Psoas muscle (tissue), 8 donors: Measurements from ENCODE around the gene ICAM3. TPM values are rescaled to one million over a fixed set of nuclear protein-coding genes. Genes with fewer than 3 reads are reported as not detected.

Source experiments
- ATAC-seq, 4 donors: fragments of 200-7000 bp; cut with Tn5 transposase; one replicate each; pipeline ENCODE4 v1.9.1; 2020; ENCODE audit warnings: moderate library complexity in 3 of 4, mild to moderate bottlenecking in 2 of 4
- DNase-seq, 2 donors: peaks; one replicate each; pipeline ENCODE4 v3.0.0-alpha.2; 2020
- H3K27ac ChIP-seq: fragments of 200-600 bp; one replicate; pipeline ENCODE4 v1.8.0; 2022
- H3K27me3 ChIP-seq, 3 donors: fragments of 200-600 bp in 1 of 3; one replicate each; pipeline versions ENCODE4 v1.6.1 to v1.8.0; 2013 to 2022; ENCODE audit warnings: low read length in 2 of 3, mild to moderate bottlenecking in 2 of 3, moderate library complexity in 1 of 3; ENCODE audit not compliant: insufficient read depth in 3 of 3
- H3K36me3 ChIP-seq, 2 donors: fragments of 200-600 bp in 1 of 2; one replicate each; pipeline versions ENCODE4 v1.6.1 to v1.8.0; 2013 to 2022; ENCODE audit warnings: low read depth in 1 of 2, mild to moderate bottlenecking in 1 of 2, moderate library complexity in 1 of 2; ENCODE audit not compliant: insufficient read depth in 1 of 2
- H3K4me1 ChIP-seq: fragments of 200-600 bp; one replicate; pipeline ENCODE4 v1.8.0; 2022
- H3K4me3 ChIP-seq: fragments of 200-600 bp; one replicate; pipeline ENCODE4 v1.8.0; 2022; ENCODE audit warnings: mild to moderate bottlenecking
- H3K9me3 ChIP-seq: fragments of 200-600 bp; one replicate; pipeline ENCODE4 v1.8.0; 2022
- CTCF ChIP-seq: fragments of 200-600 bp; IDR thresholded peaks from one replicate; pipeline ENCODE4 v1.8.0; 2022; ENCODE audit warnings: antibody characterized with exemption
- WGBS, 3 donors: extraction: QIAGEN DNeasy Blood & Tissue Kit; methylation state at CpG; one replicate each; pipeline versions ENCODE4 v1.1.6 to v1.1.7; 2013; 5-methylcytosine and 5-hydroxymethylcytosine counted together
- intact Hi-C, 2 donors: fragments of 100-400 bp; cut with DNase I; formaldehyde crosslinking; loops; one replicate each; pipeline versions ENCODE4 v1.11.0 to v1.14.2; 2022
- polyA plus RNA-seq, 3 donors: library from polyadenylated mRNA; stranded (reverse); fragments of 200-250 nt; gene quantifications; one replicate each; pipeline ENCODE4 v1.2.3, GENCODE V29; 2013
- total RNA-seq, 4 donors: library from RNA; stranded (reverse); fragmentation: NEBNext Ultra II Directional in 2 of 4; extraction: Animal tissue kit (Norgen Biotek cat#: 25700) in 2 of 4; gene quantifications; one replicate each; pipeline versions ENCODE4 v1.2.1 to v1.2.4, GENCODE V29; 2021 to 2023
- donor health status: healthy with polysubstance abuse.
- donor health status: DM: no; HTN: no; CAD: no; lungs with moderate emphysema.
- donor health status: Bipolar disorder and iron deficiency.
- donor health status: healthy.
- donor health status: DM: yes; HTN: yes; CAD: no.
- donor health status: DM: no; HTN: no; CAD: no.
- donor health status: DM: no; HTN: no; CAD: no.
- donor health status: DM: yes; HTN: yes; CAD: no.

The ICAM3 gene
- total and polyA plus RNA-seq, 7 donors, result 6.4 to 10.1 (median 8.4) TPM

- no peak for ATAC-seq
Observed at GRCh38 chr19:10317045-10317856, 22.2 kb downstream of the ICAM3 start.

GRCh38 chr19:10316229-10317044, 23.0 kb downstream of the ICAM3 start:
- peak overlapping the region; percentile 98 for H3K4me3 ChIP-seq
- peaks cover 0 to 58% of the 10 kb centered on the region in 2 donors for H3K36me3 ChIP-seq
- DNase-seq (no peak), ATAC-seq (peak in 1 of 4 donors; percentile 41)
- no peak for TF ChIP-seq CTCF
- no peaks in the 10 kb centered on the region for H3K27me3 ChIP-seq
- 51 to 70% (median 60%) methylated on average over 19 of the region's 19 CpGs for WGBS, 3 donors
- H3K9me3 ChIP-seq, result no peaks in the 10 kb centered on the region
- H3K27ac ChIP-seq, result peak overlapping the region; percentile 76
- intact Hi-C loops, result no loop called here
- H3K4me1 ChIP-seq, result peaks cover 3% of the 10 kb centered on the region

More at GRCh38 chr19:10317045-10317856, 22.2 kb downstream of the ICAM3 start:
- intact Hi-C loops, result no loop called here
- H3K4me1 ChIP-seq, result peaks cover 3% of the 10 kb centered on the region
- H3K27ac ChIP-seq, result no peak overlapping the region
- H3K27me3 ChIP-seq, result no peaks in the 10 kb centered on the region
- H3K9me3 ChIP-seq, result no peaks in the 10 kb centered on the region
- H3K36me3 ChIP-seq, result peaks cover 0 to 66% of the 10 kb centered on the region in 2 donors
- no peak for DNase-seq
- TF ChIP-seq CTCF, result no peak
- H3K4me3 ChIP-seq, result no peak overlapping the region
- 79 to 84% (median 81%) methylated on average over 28 to 29 of the region's 29 CpGs for WGBS, 3 donors

GRCh38 chr19:10315335-10316214, 23.8 kb downstream of the ICAM3 start, which contains the start of gene FDX2:
Gene FDX2 (minus strand): TSS chr19:10316015. CDS start chr19:10315996, 19 bp downstream.
- no peak for TF ChIP-seq CTCF
- Histone ChIP-seq H3K27ac (peak within 1 kb of the TSS; percentile 76), H3K27me3 (no peaks in the 10 kb centered on the region), H3K9me3 (no peaks in the 10 kb centered on the region), H3K4me3 (peak within 1 kb of the TSS; percentile 98), H3K36me3 (peaks cover 0 to 53% of the 10 kb centered on the region in 2 donors), H3K4me1 (peaks cover 3% of the 10 kb centered on the region)
- intact Hi-C loops, result no loop called here
- DNase-seq (peak; percentile 91 to 95), ATAC-seq (peak; percentile 91 to 98 (median 95))
- 1% methylated on average over 31 to 55 of the region's 55 CpGs for WGBS, 3 donors

- H3K27me3 ChIP-seq, result no peaks in the 10 kb centered on the region
- peaks cover 0 to 25% of the 10 kb centered on the region in 2 donors for H3K36me3 ChIP-seq
- no peaks in the 10 kb centered on the region for H3K4me1 ChIP-seq
- no peak for ATAC-seq
- WGBS, 3 donors, result 83 to 93% (median 90%) methylated on average over 19 to 24 of the region's 24 CpGs
- intact Hi-C loops, result no loop called here
- H3K27ac ChIP-seq, result no peak within 1 kb of the TSS
- TF ChIP-seq CTCF, result no peak
- no peak within 1 kb of the TSS for H3K4me3 ChIP-seq
- H3K9me3 ChIP-seq, result no peaks in the 10 kb centered on the region
- DNase-seq, result no peak
Observed at GRCh38 chr19:10309423-10309822, 30.0 kb downstream of the ICAM3 start, which contains the start of gene ZGLP1. Gene ZGLP1 (minus strand): TSS chr19:10309815.
